IPS-18a (cell line): ENCODE data around the gene ZNF385B.

Experiments
- H3K27ac ChIP-seq: one replicate; pipeline ENCODE4 v1.5.1; 2013; ENCODE audit warnings: low read length
- H3K27me3 ChIP-seq: one replicate; pipeline ENCODE4 v1.6.1; 2013; ENCODE audit warnings: mild to moderate bottlenecking, low read length; ENCODE audit not compliant: control insufficient read depth, insufficient read depth
- H3K36me3 ChIP-seq: one replicate; pipeline ENCODE4 v1.6.1; 2013; ENCODE audit warnings: low read depth, low read length; ENCODE audit not compliant: control insufficient read depth
- H3K4me1 ChIP-seq: one replicate; pipeline ENCODE4 v1.6.1; 2013; ENCODE audit warnings: low read depth, low read length; ENCODE audit not compliant: control insufficient read depth
- H3K4me3 ChIP-seq: one replicate; pipeline ENCODE4 v1.5.1; 2013; ENCODE audit warnings: low read length
- H3K9ac ChIP-seq: one replicate; pipeline ENCODE4 v1.6.1; 2013; ENCODE audit warnings: mild to moderate bottlenecking, low read length, moderate library complexity
- H3K9me3 ChIP-seq: one replicate; pipeline ENCODE4 v1.6.1; 2013; ENCODE audit warnings: low read depth, low read length; ENCODE audit not compliant: control insufficient read depth

ZNF385B gene

GRCh38 chr2:179613701-179614100, 247.7 kb downstream of the ZNF385B start:
- Histone ChIP-seq H3K9me3 (no peaks in the 10 kb centered on the region), H3K27me3 (no peaks in the 10 kb centered on the region), H3K36me3 (no peaks in the 10 kb centered on the region), H3K4me1 (no peaks in the 10 kb centered on the region), H3K27ac (no peak overlapping the region), H3K4me3 (no peak overlapping the region), H3K9ac (no peak overlapping the region)

DNA sequence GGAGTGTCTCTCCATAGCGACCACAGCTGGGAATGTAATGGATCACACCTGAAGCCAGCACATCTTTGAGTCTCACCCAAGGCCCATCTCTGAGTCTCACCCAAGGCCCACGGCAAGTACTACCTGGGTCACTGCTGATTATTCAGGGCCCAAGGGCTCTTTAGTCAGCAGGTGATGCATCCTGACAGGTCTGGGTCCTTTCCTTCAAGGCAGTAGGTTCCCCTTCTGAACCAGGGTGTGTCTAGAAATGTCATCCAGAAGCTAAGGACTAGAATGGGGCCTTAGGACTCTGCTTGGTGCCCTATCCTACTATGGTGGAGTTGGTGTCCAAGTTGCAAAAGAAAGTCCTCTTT, 248.1 kb downstream of the ZNF385B start:
- Histone ChIP-seq H3K9ac (no peak overlapping the region), H3K27me3 (no peaks in the 10 kb centered on the region), H3K27ac (no peak overlapping the region), H3K4me3 (no peak overlapping the region), H3K36me3 (no peaks in the 10 kb centered on the region), H3K9me3 (no peaks in the 10 kb centered on the region), H3K4me1 (peaks cover 3% of the 10 kb centered on the region)

DNA sequence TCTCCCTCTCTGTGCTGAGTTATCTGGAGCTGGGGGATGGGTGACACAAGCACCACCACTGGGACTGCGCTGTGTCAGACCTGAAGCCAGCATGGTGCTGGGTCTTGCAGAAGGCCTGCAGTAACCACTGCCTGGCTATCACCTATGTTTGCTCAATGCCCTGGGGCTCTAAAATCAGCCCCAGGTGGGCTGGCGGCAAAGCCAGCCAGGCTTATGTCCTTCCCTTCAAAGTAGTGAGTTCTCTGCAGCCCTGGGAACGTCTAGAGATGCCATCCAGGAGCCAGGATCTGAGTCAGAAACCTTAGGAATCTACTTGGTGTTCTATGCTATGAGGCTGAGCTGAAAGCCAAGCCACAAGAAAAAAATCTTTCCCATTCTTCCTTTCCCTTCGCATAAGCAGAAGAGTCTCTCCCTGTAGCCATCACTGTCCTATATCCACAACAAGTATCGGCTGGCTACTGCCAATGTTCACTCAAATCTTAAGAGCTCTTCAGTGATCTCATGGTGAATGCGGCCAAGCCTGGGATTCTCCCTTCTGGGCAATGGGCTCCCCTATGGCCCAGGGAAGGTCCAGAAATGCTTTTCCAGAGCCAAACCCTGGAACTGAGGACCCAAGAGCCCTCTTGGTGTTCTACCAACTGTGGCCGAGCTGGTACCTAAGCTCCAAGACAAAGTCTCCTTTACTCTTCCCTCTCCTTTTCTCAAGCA, 248.7 kb downstream of the ZNF385B start:
- no peaks in the 10 kb centered on the region for H3K9me3 ChIP-seq
- H3K4me1 ChIP-seq = peaks cover 6% of the 10 kb centered on the region
- no peak overlapping the region for H3K9ac ChIP-seq
- no peak overlapping the region for H3K27ac ChIP-seq
- H3K4me3 ChIP-seq = no peak overlapping the region
- H3K27me3 ChIP-seq = no peaks in the 10 kb centered on the region
- H3K36me3 ChIP-seq = no peaks in the 10 kb centered on the region

DNA sequence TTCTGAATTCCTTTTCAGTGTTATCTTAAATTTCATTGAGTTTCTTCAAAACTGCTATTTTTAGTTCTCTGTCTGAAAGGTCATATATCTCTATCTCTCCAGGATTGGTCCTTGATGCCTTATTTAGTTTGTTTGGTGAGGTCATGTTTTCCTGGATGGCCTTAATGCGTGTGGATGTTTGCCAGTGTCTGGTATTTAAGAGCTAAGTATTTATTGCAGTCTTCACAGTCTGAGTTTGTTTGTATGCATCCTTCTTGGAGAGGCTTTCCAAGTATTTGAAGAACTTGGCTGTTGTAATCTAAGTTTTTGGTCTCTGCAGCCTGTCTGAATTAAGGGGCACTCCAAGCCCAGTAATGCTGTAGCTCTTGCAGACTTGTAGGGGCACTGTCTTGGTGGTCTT, 249.3 kb downstream of the ZNF385B start:
- no peak overlapping the region for H3K9ac ChIP-seq
- H3K27ac ChIP-seq = no peak overlapping the region
- H3K4me3 ChIP-seq = no peak overlapping the region
- H3K36me3 ChIP-seq = no peaks in the 10 kb centered on the region
- H3K4me1 ChIP-seq = peaks cover 6% of the 10 kb centered on the region
- no peaks in the 10 kb centered on the region for H3K27me3 ChIP-seq
- H3K9me3 ChIP-seq = no peaks in the 10 kb centered on the region

GRCh38 chr2:179606141-179606540, 255.3 kb downstream of the ZNF385B start:
- no peaks in the 10 kb centered on the region for H3K36me3 ChIP-seq
- peaks cover 6% of the 10 kb centered on the region for H3K4me1 ChIP-seq
- H3K9ac ChIP-seq = no peak overlapping the region
- H3K27me3 ChIP-seq = no peaks in the 10 kb centered on the region
- no peak overlapping the region for H3K4me3 ChIP-seq
- H3K27ac ChIP-seq = no peak overlapping the region
- no peaks in the 10 kb centered on the region for H3K9me3 ChIP-seq

DNA sequence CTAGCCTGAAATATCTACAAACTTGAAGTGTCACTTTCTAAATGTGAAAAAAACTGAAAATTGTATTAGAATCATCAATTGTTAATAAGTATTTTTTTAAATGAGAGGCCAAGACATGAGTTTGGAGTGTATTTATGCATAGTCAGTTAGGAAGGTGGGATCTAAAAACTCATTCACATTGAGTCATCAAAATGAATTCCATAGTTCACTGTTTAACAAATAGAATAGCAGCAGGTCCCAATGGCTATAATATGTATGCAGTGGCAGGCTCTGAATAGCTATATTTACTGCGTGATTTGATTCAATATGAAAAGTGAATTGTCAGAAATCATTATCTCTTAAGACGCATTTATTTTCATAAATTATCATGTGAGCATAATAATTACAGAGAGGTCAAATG, 256.1 kb downstream of the ZNF385B start:
- Histone ChIP-seq H3K27ac (no peak overlapping the region), H3K9ac (no peak overlapping the region), H3K27me3 (no peaks in the 10 kb centered on the region), H3K4me1 (peaks cover 6% of the 10 kb centered on the region), H3K4me3 (no peak overlapping the region), H3K36me3 (no peaks in the 10 kb centered on the region), H3K9me3 (no peaks in the 10 kb centered on the region)

GRCh38 chr2:179604598-179604997, 256.8 kb downstream of the ZNF385B start:
- no peaks in the 10 kb centered on the region for H3K36me3 ChIP-seq
- no peak overlapping the region for H3K9ac ChIP-seq
- peaks cover 6% of the 10 kb centered on the region for H3K4me1 ChIP-seq
- no peak overlapping the region for H3K27ac ChIP-seq
- no peaks in the 10 kb centered on the region for H3K27me3 ChIP-seq
- H3K9me3 ChIP-seq = no peaks in the 10 kb centered on the region
- no peak overlapping the region for H3K4me3 ChIP-seq

GRCh38 chr2:179602452-179602851, 259.0 kb downstream of the ZNF385B start:
- Histone ChIP-seq H3K27me3 (no peaks in the 10 kb centered on the region), H3K4me1 (no peaks in the 10 kb centered on the region), H3K36me3 (no peaks in the 10 kb centered on the region), H3K9ac (no peak overlapping the region), H3K4me3 (no peak overlapping the region), H3K27ac (no peak overlapping the region), H3K9me3 (no peaks in the 10 kb centered on the region)

GRCh38 chr2:179596018-179596417, 265.4 kb downstream of the ZNF385B start:
- no peaks in the 10 kb centered on the region for H3K9me3 ChIP-seq
- H3K4me3 ChIP-seq = no peak overlapping the region
- H3K27me3 ChIP-seq = no peaks in the 10 kb centered on the region
- no peaks in the 10 kb centered on the region for H3K36me3 ChIP-seq
- no peak overlapping the region for H3K9ac ChIP-seq
- peaks cover 8% of the 10 kb centered on the region for H3K4me1 ChIP-seq
- H3K27ac ChIP-seq = no peak overlapping the region

GRCh38 chr2:179595284-179595683, 266.1 kb downstream of the ZNF385B start:
- peaks cover 8% of the 10 kb centered on the region for H3K4me1 ChIP-seq
- no peaks in the 10 kb centered on the region for H3K27me3 ChIP-seq
- H3K36me3 ChIP-seq = no peaks in the 10 kb centered on the region
- H3K4me3 ChIP-seq = no peak overlapping the region
- H3K9ac ChIP-seq = no peak overlapping the region
- H3K9me3 ChIP-seq = no peaks in the 10 kb centered on the region
- no peak overlapping the region for H3K27ac ChIP-seq

DNA sequence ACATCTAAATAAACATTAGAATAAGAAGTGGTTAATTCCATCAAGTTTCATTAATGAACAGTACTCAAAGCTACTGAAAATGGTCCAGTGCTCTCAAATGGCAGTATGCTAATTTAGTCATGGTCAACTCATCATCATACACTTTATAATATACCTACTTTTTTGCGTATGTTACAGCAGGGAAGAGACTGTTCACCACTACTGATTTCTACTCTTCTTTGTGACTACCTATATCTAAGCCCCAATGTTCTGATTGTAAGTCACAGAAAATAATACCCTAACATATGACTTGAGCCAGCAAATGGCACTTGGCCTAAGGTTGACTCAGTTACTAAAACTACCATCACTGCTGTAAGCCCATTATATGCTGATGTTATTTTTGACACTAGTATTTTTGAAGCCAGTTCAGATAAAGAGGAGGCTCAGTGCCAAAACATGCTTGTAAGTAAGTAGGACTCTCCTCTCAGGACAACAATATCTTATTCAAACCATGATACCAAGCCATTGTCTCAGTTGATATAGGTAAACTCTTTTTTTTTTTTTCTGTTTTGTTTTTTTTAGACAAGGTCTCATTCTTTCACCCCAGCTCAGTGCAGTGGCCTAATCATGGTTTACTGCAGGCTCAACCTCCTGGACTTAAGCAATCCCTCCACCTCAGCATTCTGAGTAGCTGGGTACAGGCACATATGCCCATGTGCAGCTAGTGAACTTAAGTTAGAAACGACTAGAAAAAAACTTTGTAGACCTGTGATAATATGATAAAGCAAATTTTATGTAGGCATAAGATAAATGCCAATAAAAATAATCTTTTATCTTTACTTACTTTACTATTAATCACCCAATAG, 266.9 kb downstream of the ZNF385B start:
- Histone ChIP-seq H3K4me1 (peaks cover 8% of the 10 kb centered on the region), H3K27ac (no peak overlapping the region), H3K9me3 (no peaks in the 10 kb centered on the region), H3K27me3 (no peaks in the 10 kb centered on the region), H3K36me3 (no peaks in the 10 kb centered on the region), H3K9ac (no peak overlapping the region), H3K4me3 (no peak overlapping the region)

DNA sequence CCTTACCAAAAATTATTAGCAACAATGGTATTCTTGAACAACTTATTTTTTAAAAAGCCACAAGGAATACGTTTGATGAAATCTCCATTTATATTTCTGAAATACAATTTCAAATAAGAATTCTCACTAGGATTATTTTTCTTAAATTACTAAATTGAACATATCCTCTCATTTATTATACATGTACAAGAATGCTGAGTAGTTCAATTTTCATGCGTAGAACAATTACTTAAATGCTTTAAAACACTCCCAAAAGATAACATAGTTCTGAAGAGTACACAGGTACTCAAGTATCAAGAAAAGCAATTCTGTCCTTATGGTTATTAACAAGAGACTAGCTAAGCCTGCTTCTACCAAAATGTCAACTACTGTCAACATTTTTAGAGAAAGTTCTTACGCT, 268.1 kb downstream of the ZNF385B start:
- Histone ChIP-seq H3K9me3 (no peaks in the 10 kb centered on the region), H3K27ac (no peak overlapping the region), H3K27me3 (no peaks in the 10 kb centered on the region), H3K4me1 (peaks cover 8% of the 10 kb centered on the region), H3K36me3 (no peaks in the 10 kb centered on the region), H3K9ac (no peak overlapping the region), H3K4me3 (no peak overlapping the region)
